Urinary bladder (tissue), 4 donors: ENCODE data around the gene ITPRIP. TPM values are rescaled to one million over a fixed set of nuclear protein-coding genes. Genes with fewer than 3 reads are reported as not detected.

Experiments used
- DNase-seq: peaks from one replicate; pipeline ENCODE4 v3.0.0-alpha.2; 2015; ENCODE audit errors: extremely low spot score
- H3K27ac ChIP-seq: one replicate; pipeline ENCODE4 v1.5.1; 2013; ENCODE audit warnings: low read depth, mild to moderate bottlenecking, moderate library complexity
- H3K36me3 ChIP-seq: one replicate; pipeline ENCODE4 v1.6.1; 2013; ENCODE audit warnings: mild to moderate bottlenecking, moderate library complexity; ENCODE audit not compliant: insufficient read depth
- H3K4me1 ChIP-seq: one replicate; pipeline ENCODE4 v1.6.1; 2013; ENCODE audit warnings: mild to moderate bottlenecking, moderate library complexity; ENCODE audit not compliant: insufficient read depth
- H3K4me3 ChIP-seq: one replicate; pipeline ENCODE4 v1.5.1; 2013; ENCODE audit warnings: low read depth, low read length
- WGBS: extraction: QIAGEN DNeasy Blood & Tissue Kit; methylation state at CpG from one replicate; pipeline ENCODE4 v1.1.7; 2013; 5-methylcytosine and 5-hydroxymethylcytosine counted together
- polyA plus RNA-seq: library from polyadenylated mRNA; stranded (reverse); fragments of 200-250 nt; gene quantifications from one replicate; pipeline ENCODE4 v1.2.3, GENCODE V29; 2013
- total RNA-seq: library from RNA; depleted of rRNA; stranded (reverse); fragments of >200 nt; gene quantifications from one replicate; pipeline ENCODE4 v1.2.3, GENCODE V29; 2014
- donor health status: healthy with polysubstance abuse.
- donor health status: healthy.

Gene ITPRIP
- total and polyA plus RNA-seq, 2 donors, result 7.6 to 22.4 TPM

DNA sequence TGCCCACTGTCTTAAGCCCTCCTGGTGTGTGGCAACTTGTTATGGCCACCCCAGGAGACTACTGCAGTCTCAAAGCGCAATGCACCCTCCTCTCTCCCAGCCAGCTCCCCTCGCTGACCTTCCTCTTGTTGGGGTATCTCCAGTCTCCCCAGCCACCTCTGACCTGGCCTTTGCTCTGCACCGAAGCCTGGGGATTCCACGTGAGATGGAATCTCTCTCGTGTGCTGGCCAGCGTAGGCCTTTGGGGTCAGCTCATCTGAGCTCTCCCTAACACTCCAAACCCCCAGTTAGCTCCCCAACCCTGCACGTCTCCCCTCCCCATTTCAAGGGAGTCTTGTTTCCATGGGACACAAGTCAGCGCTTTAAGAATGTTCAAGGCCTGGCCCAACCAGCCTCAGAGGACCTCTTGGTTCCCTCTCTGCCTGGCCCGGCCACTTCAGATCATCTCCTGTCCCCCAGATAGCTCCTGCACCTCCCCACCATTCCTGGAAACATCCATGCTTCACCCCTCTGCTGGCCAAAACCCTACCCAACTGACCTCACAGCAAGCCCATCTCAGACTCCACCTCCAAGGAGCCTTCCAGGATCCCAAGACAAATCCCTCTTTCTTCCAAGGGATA lies 11.2 kb downstream of the ITPRIP start:
- Histone ChIP-seq H3K36me3 (no peaks in the 10 kb centered on the region), H3K4me1 (no peaks in the 10 kb centered on the region), H3K27ac (no peak overlapping the region), H3K4me3 (no peak overlapping the region)
- DNase-seq, result no peak
- WGBS, result 92% methylated on average over 9 of the region's 9 CpGs

DNA sequence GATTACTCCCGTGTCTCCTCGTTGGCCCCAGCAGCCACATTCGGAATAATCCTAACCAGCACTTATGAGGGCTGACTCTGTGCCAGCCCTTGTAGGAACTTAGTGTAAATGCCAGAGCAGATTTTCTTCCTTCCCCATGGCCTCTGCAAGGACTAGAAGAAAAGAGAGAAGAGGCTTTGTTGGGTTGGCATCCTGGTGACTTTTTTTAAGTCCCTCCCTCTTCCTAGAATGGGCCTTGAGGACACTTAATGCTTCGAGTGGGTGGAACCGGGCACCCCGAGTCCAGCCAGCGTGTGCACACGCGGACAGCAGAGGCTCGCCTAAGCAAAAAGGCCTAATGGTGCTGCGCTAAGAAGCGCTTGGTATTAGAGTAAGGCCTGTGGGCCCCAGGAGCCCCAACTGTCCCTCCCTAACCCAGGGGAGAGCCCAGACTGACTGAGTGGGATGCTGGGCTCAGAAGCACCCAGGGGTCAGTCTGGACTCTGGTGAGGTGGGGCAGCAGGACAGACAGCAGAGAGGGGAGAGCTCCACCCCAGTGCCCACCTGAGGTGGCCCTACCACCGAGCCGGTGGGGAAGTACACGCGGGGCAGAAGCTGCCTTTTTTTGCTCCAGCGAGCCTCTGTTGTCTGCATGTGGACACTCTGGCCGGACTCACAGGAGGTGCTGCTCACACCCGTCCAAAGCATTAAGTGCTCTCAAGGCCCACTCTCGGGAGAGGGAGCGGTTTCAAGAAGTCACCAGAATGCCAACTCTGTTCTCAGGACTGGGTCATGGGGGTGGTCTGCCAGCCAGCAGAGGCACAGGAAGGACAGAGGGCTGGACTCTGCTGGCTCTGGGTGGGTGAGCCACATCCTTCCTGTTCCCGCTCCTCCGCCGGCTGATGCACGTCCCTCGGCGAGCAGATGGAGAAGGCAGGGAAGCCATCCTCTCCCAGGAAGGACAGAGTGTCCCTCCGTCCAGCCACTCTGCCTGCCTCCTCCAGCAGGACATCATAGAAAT lies 12.5 kb downstream of the ITPRIP start:
- DNase-seq, result no peak
- Histone ChIP-seq H3K4me1 (no peaks in the 10 kb centered on the region), H3K36me3 (no peaks in the 10 kb centered on the region), H3K4me3 (no peak overlapping the region), H3K27ac (no peak overlapping the region)
- 62% methylated on average over 28 of the region's 28 CpGs for WGBS

- no peak for DNase-seq
- no peaks in the 10 kb centered on the region for H3K4me1 ChIP-seq
- H3K27ac ChIP-seq, result no peak overlapping the region
- no peak overlapping the region for H3K4me3 ChIP-seq
- WGBS, result 95% methylated on average over 10 of the region's 10 CpGs
- H3K36me3 ChIP-seq, result no peaks in the 10 kb centered on the region
Observed at GRCh38 chr10:104324931-104325330, 13.3 kb downstream of the ITPRIP start.

DNA sequence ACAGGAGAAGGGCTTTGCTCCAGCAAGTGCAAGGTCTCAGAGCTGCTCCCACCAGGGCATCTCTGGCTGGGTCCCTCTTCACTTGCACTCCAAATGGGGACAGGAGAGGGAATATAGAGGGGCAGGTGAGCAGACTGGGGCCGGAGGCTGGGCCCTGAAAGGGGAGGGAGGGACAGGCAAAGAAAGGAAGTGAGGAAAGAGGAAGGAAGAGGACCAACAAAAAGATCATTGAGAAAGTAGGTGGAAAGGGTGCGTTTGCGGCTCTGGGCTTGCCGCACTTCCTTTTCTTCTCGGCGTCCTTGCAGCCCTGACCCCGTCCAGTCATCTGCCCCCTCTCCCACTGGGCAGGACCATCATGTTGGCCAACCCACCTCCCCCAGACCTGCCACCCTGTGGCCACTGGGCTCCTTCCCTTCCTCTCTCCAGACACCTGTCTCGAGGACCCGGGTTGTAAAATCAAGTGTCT lies 14.0 kb downstream of the ITPRIP start:
- Histone ChIP-seq H3K36me3 (no peaks in the 10 kb centered on the region), H3K4me1 (no peaks in the 10 kb centered on the region), H3K27ac (no peak overlapping the region), H3K4me3 (no peak overlapping the region)
- WGBS, result 80% methylated on average over 9 of the region's 9 CpGs
- DNase-seq, result no peak

DNA sequence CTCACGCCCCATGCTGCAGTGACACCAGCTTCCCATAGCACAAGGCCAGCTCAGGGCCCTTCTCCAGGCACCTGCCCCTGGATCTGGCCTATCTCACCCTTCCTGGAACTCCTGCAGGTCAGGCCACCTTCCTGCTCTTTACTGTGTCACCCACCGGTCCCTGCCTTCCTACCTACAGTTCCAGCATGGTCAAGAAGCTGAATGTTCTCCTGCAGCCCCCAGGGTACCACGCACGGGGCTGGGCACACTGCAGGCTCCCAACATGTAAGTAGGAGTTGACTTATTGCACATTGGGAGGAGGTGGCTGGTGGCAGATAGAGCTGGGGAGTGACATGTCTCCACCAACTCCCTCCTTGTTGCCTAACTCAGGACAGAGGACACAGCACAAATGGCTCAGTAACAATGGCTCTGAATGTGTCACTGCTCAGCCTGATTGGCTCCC lies 14.5 kb downstream of the ITPRIP start:
- no peak for DNase-seq
- Histone ChIP-seq H3K36me3 (no peaks in the 10 kb centered on the region), H3K4me3 (no peak overlapping the region), H3K27ac (no peak overlapping the region), H3K4me1 (no peaks in the 10 kb centered on the region)
- WGBS, result 94% methylated on average over 4 of the region's 4 CpGs

GRCh38 chr10:104323085-104323484 lies 15.2 kb downstream of the ITPRIP start:
- DNase-seq, result no peak
- H3K4me1 ChIP-seq, result no peaks in the 10 kb centered on the region
- no peaks in the 10 kb centered on the region for H3K36me3 ChIP-seq
- no peak overlapping the region for H3K27ac ChIP-seq
- no peak overlapping the region for H3K4me3 ChIP-seq
- WGBS, result 95% methylated on average over 1 of the region's 1 CpG

DNA sequence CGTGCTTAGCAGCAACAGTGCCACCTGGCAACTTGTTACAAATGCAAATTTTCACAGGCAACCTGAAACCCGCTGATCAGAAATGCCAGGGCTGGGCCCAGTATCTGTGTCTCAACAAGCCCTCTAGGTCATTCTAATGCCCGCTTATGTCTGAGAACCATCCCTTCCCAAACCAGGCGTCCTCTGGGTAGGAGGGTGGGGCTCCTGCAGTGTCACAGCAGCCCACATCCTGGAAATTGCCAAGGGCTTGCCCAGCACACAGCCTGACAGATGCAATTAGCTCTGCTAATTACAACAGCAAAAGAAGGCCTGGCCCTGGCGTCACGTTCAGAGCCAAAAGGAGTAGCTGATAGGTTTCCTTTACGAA lies 15.9 kb downstream of the ITPRIP start:
- no peaks in the 10 kb centered on the region for H3K4me1 ChIP-seq
- H3K27ac ChIP-seq, result no peak overlapping the region
- WGBS, result 73% methylated on average over 7 of the region's 7 CpGs
- H3K4me3 ChIP-seq, result no peak overlapping the region
- DNase-seq, result no peak
- no peaks in the 10 kb centered on the region for H3K36me3 ChIP-seq

DNA sequence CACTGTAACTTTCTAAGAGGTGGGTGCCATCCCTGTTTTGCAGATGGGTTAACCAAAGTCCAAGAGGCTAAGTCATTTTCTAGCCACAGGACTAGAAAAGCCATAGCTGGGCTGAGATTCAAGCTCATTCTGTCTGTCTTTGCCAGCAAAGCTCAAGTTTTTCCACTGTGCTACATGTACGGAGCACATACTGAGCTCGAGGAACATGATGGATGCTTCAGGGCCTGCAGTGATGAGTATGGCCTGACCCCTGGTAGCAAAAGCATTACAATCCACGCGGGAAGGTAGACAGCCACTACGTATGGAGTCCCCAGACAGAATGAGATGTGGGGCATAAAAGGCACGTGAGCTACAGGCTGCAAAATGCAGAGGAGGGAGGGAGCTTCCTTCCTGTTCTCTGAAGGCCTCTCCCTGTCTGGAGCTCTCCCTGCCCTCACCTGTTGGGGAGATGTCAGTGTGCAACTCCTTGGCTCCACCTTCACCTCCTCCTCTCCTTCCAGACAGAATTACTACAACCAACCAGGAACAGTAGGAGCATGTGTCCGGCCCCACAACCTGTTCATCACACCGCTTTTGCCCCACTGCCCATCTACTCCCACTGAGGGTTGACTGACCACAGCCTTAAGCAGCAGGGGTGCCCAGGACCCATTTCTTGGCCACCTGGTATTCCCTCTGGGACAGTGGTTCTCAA lies 16.4 kb downstream of the ITPRIP start:
- WGBS, result 62% methylated on average over 8 of the region's 8 CpGs
- DNase-seq, result no peak
- Histone ChIP-seq H3K36me3 (no peaks in the 10 kb centered on the region), H3K27ac (no peak overlapping the region), H3K4me1 (no peaks in the 10 kb centered on the region), H3K4me3 (no peak overlapping the region)

- no peak for DNase-seq
- H3K4me3 ChIP-seq, result no peak overlapping the region
- no peaks in the 10 kb centered on the region for H3K36me3 ChIP-seq
- H3K27ac ChIP-seq, result no peak overlapping the region
- no peaks in the 10 kb centered on the region for H3K4me1 ChIP-seq
- WGBS, result 69% methylated on average over 6 of the region's 6 CpGs
Observed at GRCh38 chr10:104321226-104321625, 17.0 kb downstream of the ITPRIP start.

DNA sequence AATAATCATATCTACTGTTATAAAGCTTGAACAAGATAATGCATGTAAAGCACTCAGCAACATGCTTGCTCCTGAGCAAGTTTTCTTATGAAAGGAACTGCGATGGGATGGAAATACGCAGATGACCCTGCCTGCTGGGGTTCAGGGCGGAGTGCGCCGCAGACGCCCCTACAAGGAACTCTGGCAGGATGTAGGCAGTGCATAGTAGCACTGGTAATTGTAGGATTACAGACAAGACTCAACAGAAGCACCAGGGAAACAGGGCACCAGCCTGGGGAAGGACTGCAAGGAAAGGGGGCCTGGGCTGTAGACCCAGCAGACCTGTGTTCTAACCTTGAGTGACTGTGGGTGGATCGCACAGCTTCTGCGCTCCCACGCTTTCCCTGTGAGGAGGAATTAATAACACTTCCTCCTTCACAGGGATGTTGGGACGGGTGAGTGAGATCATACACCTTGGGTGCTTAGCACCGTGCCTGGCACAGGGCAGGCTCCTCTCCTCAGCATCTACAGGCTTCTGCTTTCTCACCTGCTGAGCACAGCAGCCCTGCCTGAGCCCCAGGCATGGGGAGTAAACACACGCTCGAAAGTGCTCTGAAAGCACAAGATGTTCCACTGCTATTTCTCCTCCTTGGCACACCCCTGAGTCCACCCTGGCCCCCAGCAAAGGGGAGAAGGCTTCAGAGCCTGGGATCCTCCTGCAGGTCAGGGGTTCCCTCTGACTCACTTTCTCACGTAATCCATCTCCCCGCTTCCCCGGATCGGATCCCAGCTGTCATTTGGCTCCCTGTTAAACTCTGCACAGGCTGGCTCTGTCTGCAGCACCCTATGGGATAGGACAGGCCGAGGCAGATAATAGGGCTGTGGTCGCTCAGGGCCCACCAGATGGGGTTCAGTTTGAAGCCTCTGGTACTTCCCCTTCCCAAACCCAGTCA lies 19.2 kb downstream of the ITPRIP start:
- no peaks in the 10 kb centered on the region for H3K36me3 ChIP-seq
- WGBS, result 66% methylated on average over 19 of the region's 19 CpGs
- H3K4me3 ChIP-seq, result no peak overlapping the region
- H3K27ac ChIP-seq, result no peak overlapping the region
- H3K4me1 ChIP-seq, result no peaks in the 10 kb centered on the region
- no peak for DNase-seq

DNA sequence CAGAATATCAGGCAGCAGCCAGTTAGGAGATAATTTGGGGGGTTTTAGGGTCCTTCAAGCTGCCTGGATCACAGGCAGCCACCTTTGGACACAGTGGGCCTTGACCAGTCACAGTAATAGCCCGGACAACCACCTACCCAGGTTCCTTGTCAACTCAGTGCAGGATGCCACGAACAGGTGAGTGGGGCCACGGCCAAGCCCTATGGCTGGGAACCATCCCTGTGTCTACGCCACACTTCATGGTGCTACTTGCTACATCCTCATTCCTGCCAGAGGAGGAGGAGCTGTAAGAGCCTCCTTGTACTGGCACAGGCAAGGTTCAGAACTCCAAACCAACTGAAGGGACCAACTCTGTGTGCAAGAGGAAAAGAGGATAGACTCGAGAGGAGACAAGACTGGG lies 19.9 kb downstream of the ITPRIP start:
- no peak for DNase-seq
- no peak overlapping the region for H3K4me3 ChIP-seq
- H3K27ac ChIP-seq, result no peak overlapping the region
- WGBS, result 92% methylated on average over 5 of the region's 5 CpGs
- no peaks in the 10 kb centered on the region for H3K4me1 ChIP-seq
- H3K36me3 ChIP-seq, result peaks cover 2% of the 10 kb centered on the region

GRCh38 chr10:104317726-104318299 lies 20.5 kb downstream of the ITPRIP start:
- H3K4me3 ChIP-seq, result no peak overlapping the region

More at GRCh38 chr10:104317726-104318299, 20.5 kb downstream of the ITPRIP start:
- no peak for DNase-seq
- no peak overlapping the region for H3K27ac ChIP-seq
- H3K36me3 ChIP-seq, result peaks cover 2% of the 10 kb centered on the region
- H3K4me1 ChIP-seq, result no peaks in the 10 kb centered on the region
- 69% methylated on average over 7 of the region's 7 CpGs for WGBS
